IMR-90 (cell line): ENCODE results near the gene TEAD1. TPM values are rescaled to one million over a fixed set of nuclear protein-coding genes. Genes with fewer than 3 reads are reported as not detected.

Experiments
- ATAC-seq: fragments of 200-7000 bp; cut with Tn5 transposase; 2 replicates; pipeline ENCODE4 v1.9.1; 2020; ENCODE audit warnings: low read depth, mild to moderate bottlenecking, moderate library complexity
- BruUV-seq: library from RNA; stranded (reverse); fragments of 400-500 nt; replicated peaks from 2 replicates; lab custom pipeline; 2021; lab: Mats Ljungman, UMichigan
- CTCF ChIA-PET: fragments of 300-600 bp; formaldehyde crosslinking; extraction: SDS; loops from one replicate; lab custom pipeline; 2021; ENCODE audit warnings: antibody characterized with exemption; lab: Yijun Ruan, JAX
- POLR2A ChIA-PET: fragments of 300-600 bp; sonication (Branson Sonifier 250); formaldehyde crosslinking; loops from one replicate; lab custom pipeline; 2022; ENCODE audit warnings: antibody characterized with exemption; ENCODE audit not compliant: unreplicated experiment; lab: Charles Lee
- DNase-seq: peaks from one replicate; pipeline ENCODE4 v3.0.0; 2013
- H2AFZ ChIP-seq: replicated peaks from 2 replicates; pipeline ENCODE3; 2013; ENCODE audit warnings: low read length, mild to moderate bottlenecking; ENCODE audit not compliant: poor library complexity
- H2AK5ac ChIP-seq: 2 replicates; pipeline ENCODE4 v1.6.1; 2013; ENCODE audit warnings: low read depth, low read length, inconsistent platforms
- H2AK9ac ChIP-seq: replicated peaks from 2 replicates; pipeline ENCODE3; 2013; ENCODE audit warnings: mild to moderate bottlenecking, low read depth, low read length, moderate library complexity; ENCODE audit not compliant: poor library complexity
- H2BK120ac ChIP-seq: 2 replicates; pipeline ENCODE4 v1.6.1; 2013; ENCODE audit warnings: low read depth, low read length, inconsistent platforms
- H2BK15ac ChIP-seq: 3 replicates; pipeline ENCODE4 v1.6.1; 2013; ENCODE audit warnings: low read depth, low read length, inconsistent platforms
- H2BK20ac ChIP-seq: 2 replicates; pipeline ENCODE4 v1.6.1; 2013; ENCODE audit warnings: low read depth, mild to moderate bottlenecking, inconsistent platforms, low read length, moderate library complexity
- H2BK5ac ChIP-seq: 2 replicates; pipeline ENCODE4 v1.6.1; 2013; ENCODE audit warnings: mild to moderate bottlenecking, low read depth, low read length, inconsistent platforms; ENCODE audit not compliant: poor library complexity, severe bottlenecking
- H3K14ac ChIP-seq: replicated peaks from 2 replicates; pipeline ENCODE4 v1.6.1; 2013; ENCODE audit warnings: low read depth, low read length, inconsistent platforms
- H3K18ac ChIP-seq: 2 replicates; pipeline ENCODE4 v1.6.1; 2013; ENCODE audit warnings: low read depth, low read length, control low read depth
- H3K23ac ChIP-seq: 2 replicates; pipeline ENCODE4 v1.6.1; 2013; ENCODE audit warnings: low read depth, low read length, inconsistent platforms
- H3K27ac ChIP-seq: 2 replicates; pipeline ENCODE4 v1.5.1; 2013; ENCODE audit warnings: mild to moderate bottlenecking, control low read depth, low read length; ENCODE audit not compliant: insufficient read depth
- H3K27me3 ChIP-seq: 2 replicates; pipeline ENCODE4 v1.6.1; 2013; ENCODE audit warnings: low read length; ENCODE audit not compliant: control insufficient read depth, insufficient read depth
- H3K36me3 ChIP-seq: 2 replicates; pipeline ENCODE4 v1.6.1; 2013; ENCODE audit warnings: low read length, mixed read lengths; ENCODE audit not compliant: control insufficient read depth, insufficient read depth
- H3K4ac ChIP-seq: 2 replicates; pipeline ENCODE4 v1.6.1; 2013; ENCODE audit warnings: low read depth, low read length, inconsistent platforms
- H3K4me1 ChIP-seq: 2 replicates; pipeline ENCODE4 v1.6.1; 2013; ENCODE audit warnings: low read length, mixed read lengths; ENCODE audit not compliant: control insufficient read depth, insufficient read depth
- H3K4me2 ChIP-seq: 2 replicates; pipeline ENCODE4 v1.6.1; 2013; ENCODE audit warnings: low read depth, mild to moderate bottlenecking, control low read depth, low read length, moderate library complexity
- H3K4me3 ChIP-seq: 2 replicates; pipeline ENCODE4 v1.5.1; 2013; ENCODE audit warnings: low read depth, mild to moderate bottlenecking, control low read depth, low read length, moderate library complexity; ENCODE audit not compliant: insufficient read depth
- H3K56ac ChIP-seq: 2 replicates; pipeline ENCODE4 v1.6.1; 2013; ENCODE audit warnings: low read length, inconsistent platforms; ENCODE audit not compliant: insufficient read depth; ENCODE audit errors: extremely low read depth
- H3K79me1 ChIP-seq, 2 experiments: 2 replicates each; pipeline ENCODE4 v1.6.1; 2013; ENCODE audit warnings: low read length in 2 of 2, inconsistent platforms in 1 of 2, low read depth in 1 of 2
- H3K9ac ChIP-seq: 2 replicates; pipeline ENCODE4 v1.6.1; 2013; ENCODE audit warnings: low read depth, low read length, control low read depth
- H3K9me1 ChIP-seq: 2 replicates; pipeline ENCODE4 v1.6.1; 2013; ENCODE audit warnings: low read length, inconsistent platforms; ENCODE audit not compliant: insufficient read depth
- H3K9me3 ChIP-seq: 2 replicates; pipeline ENCODE4 v1.6.1; 2013; ENCODE audit warnings: low read length; ENCODE audit not compliant: control insufficient read depth, insufficient read depth
- H4K20me1 ChIP-seq: 2 replicates; pipeline ENCODE4 v1.6.1; 2013; ENCODE audit warnings: low read length, inconsistent platforms; ENCODE audit not compliant: insufficient read depth
- H4K5ac ChIP-seq: 2 replicates; pipeline ENCODE4 v1.6.1; 2013; ENCODE audit warnings: mild to moderate bottlenecking, low read depth, low read length, control low read depth
- H4K8ac ChIP-seq, 2 experiments: 2 replicates each; pipeline ENCODE4 v1.6.1; 2013; ENCODE audit warnings: low read depth in 2 of 2, low read length in 2 of 2, control low read depth in 1 of 2, inconsistent platforms in 1 of 2
- H4K91ac ChIP-seq: 2 replicates; pipeline ENCODE4 v1.6.1; 2013; ENCODE audit warnings: low read depth, low read length, inconsistent platforms; ENCODE audit not compliant: insufficient read depth
- BHLHE40 ChIP-seq: fragments of 150-350 bp; IDR thresholded peaks from 2 replicates; pipeline ENCODE4 v1.6.1; 2016; ENCODE audit warnings: mild to moderate bottlenecking, low read depth, low read length
- CEBPB ChIP-seq: IDR thresholded peaks from 2 replicates; pipeline ENCODE4 v1.6.1; 2012; ENCODE audit warnings: low read depth, low read length, improper control_type of control experiment
- CHD1 ChIP-seq: IDR thresholded peaks from 2 replicates; pipeline ENCODE4 v1.6.1; 2012; ENCODE audit warnings: low read depth, low read length, improper control_type of control experiment
- FOS ChIP-seq: fragments of 150-350 bp; IDR thresholded peaks from 2 replicates; pipeline ENCODE4 v1.6.1; 2016; ENCODE audit warnings: low read depth, low read length
- MAFK ChIP-seq: IDR thresholded peaks from 2 replicates; pipeline ENCODE4 v1.6.1; 2012; ENCODE audit warnings: low read depth, low read length, improper control_type of control experiment
- MXI1 ChIP-seq: IDR thresholded peaks from 2 replicates; pipeline ENCODE4 v1.6.1; 2012; ENCODE audit warnings: low read depth, mild to moderate bottlenecking, low read length, moderate library complexity, borderline replicate concordance
- NFE2L2 ChIP-seq: fragments of 150-350 bp; IDR thresholded peaks from 2 replicates; pipeline ENCODE4 v1.6.1; 2016; ENCODE audit warnings: low read depth, mild to moderate bottlenecking, low read length
- RAD21 ChIP-seq: IDR thresholded peaks from 2 replicates; pipeline ENCODE4 v1.6.1; 2012; ENCODE audit warnings: low read length, improper control_type of control experiment
- RCOR1 ChIP-seq: IDR thresholded peaks from 2 replicates; pipeline ENCODE4 v1.6.1; 2012; ENCODE audit warnings: mild to moderate bottlenecking, low read length, improper control_type of control experiment; ENCODE audit not compliant: insufficient replicate concordance
- SMC3 ChIP-seq: fragments of 150-350 bp; IDR thresholded peaks from 2 replicates; pipeline ENCODE4 v1.6.1; 2016; ENCODE audit warnings: low read depth, mild to moderate bottlenecking, antibody characterized with exemption, low read length, moderate library complexity
- USF2 ChIP-seq: fragments of 150-350 bp; IDR thresholded peaks from 2 replicates; pipeline ENCODE4 v1.6.1; 2017; ENCODE audit warnings: mild to moderate bottlenecking, antibody characterized with exemption, low read length, low read depth
- WGBS, 2 experiments: methylation state at CpG; one replicate each; pipeline versions ENCODE4 v1.1.5 to v1.1.7; 2013; ENCODE audit warnings: missing lambda C conversion rate in 2 of 2; ENCODE audit not compliant: insufficient read length in 1 of 2; ENCODE audit errors: extremely low coverage in 2 of 2; 5-methylcytosine and 5-hydroxymethylcytosine counted together
- dilution Hi-C: fragments of 300-500 bp; cut with HindIII; formaldehyde crosslinking; loops from one replicate; pipeline ENCODE4 v1.14.3; 2018; ENCODE audit warnings: low sequenced_read_pairs; ENCODE audit not compliant: unreplicated experiment
- in situ Hi-C: fragments of 300-500 bp; cut with MboI; formaldehyde crosslinking; loops from 3 replicates; pipeline ENCODE4 v1.14.3; 2019; ENCODE audit warnings: low sequenced_read_pairs, inconsistent platforms, mixed read lengths
- intact Hi-C: fragments of 100-400 bp; cut with micrococcal nuclease; formaldehyde crosslinking; loops from 2 replicates; pipeline ENCODE4 v1.10.0; 2022
- polyA plus RNA-seq, 3 experiments: library from polyadenylated mRNA; depleted of rRNA; stranded (reverse); fragments of >200 nt; gene quantifications; 2 replicates each; pipeline ENCODE4 v1.2.3, GENCODE V29; 2012; ENCODE audit warnings: low replicate concordance in 1 of 3
- total RNA-seq: library from RNA; depleted of rRNA; stranded (reverse); fragments of >200 nt; gene quantifications from 2 replicates; pipeline ENCODE4 v1.2.3, GENCODE V29; 2012

Gene TEAD1
- total and polyA plus RNA-seq, 2 of the 4 experiments (the other 2 are of a cell fraction): 51.8 to 69.2 TPM

GRCh38 chr11:12802418-12803085, 128.3 kb downstream of the TEAD1 start:
- Histone ChIP-seq H4K8ac (peak overlapping the region in 1 of 2 experiments; percentile 37; a peak in 1 of 4 replicates), H3K27ac (peak overlapping the region; percentile 63), H3K4ac (peak overlapping the region; percentile 57), H3K23ac (no peak overlapping the region), H2AK9ac (no peak overlapping the region), H2BK15ac (no peak overlapping the region), H3K14ac (0 out of 2 replicates have a peak overlapping the region, but pooled peaks have one; percentile 15), H3K56ac (no peak overlapping the region; the same call in 1 of the 2 replicates), H2BK5ac (peak overlapping the region; percentile 66), H3K4me1 (peaks cover 38% of the 10 kb centered on the region), H3K36me3 (peaks cover 6% of the 10 kb centered on the region; the same call in 1 of the 2 replicates), H2BK20ac (0 out of 2 replicates have a peak overlapping the region, but pooled peaks have one; percentile 35), H2BK120ac (peak overlapping the region; percentile 28; the same call in 1 of the 2 replicates), H2AK5ac (peak overlapping the region; percentile 24; the same call in 1 of the 2 replicates), H3K4me3 (no peak overlapping the region), H3K4me2 (peak overlapping the region; percentile 54), H4K20me1 (peaks cover 93% of the 10 kb centered on the region), H3K9me3 (no peaks in the 10 kb centered on the region), H2AFZ (no peak overlapping the region), H3K27me3 (no peaks in the 10 kb centered on the region), H3K18ac (peak overlapping the region; percentile 16), H4K5ac (no peak overlapping the region), H4K91ac (0 out of 2 replicates have a peak overlapping the region, but pooled peaks have one; percentile 9), H3K79me1 (peaks cover 45 to 98% of the 10 kb centered on the region in 2 experiments), H3K9ac (no peak overlapping the region), H3K9me1 (peaks cover 43% of the 10 kb centered on the region)
- ATAC-seq (peak; percentile 32), DNase-seq (peak; percentile 90)
- WGBS, 2 experiments: 14% methylated on average over 8 of the region's 16 CpGs; no CpG with 5 or more reads in 1 of the 2 experiments
- dilution Hi-C loops: no loop called here
- TF ChIP-seq MXI1 (no peak), CEBPB (peak; percentile 100), NFE2L2 (no peak), BHLHE40 (peak; percentile 38; the same call in 1 of the 2 replicates), RCOR1 (peak; percentile 34), FOS (peak; percentile 42; the same call in 1 of the 2 replicates), CHD1 (no peak), MAFK (0 out of 2 replicates have a peak, but pooled peaks have one; percentile 16), RAD21 (no peak), SMC3 (0 out of 2 replicates have a peak, but pooled peaks have one; percentile 3), USF2 (no peak)
- ChIA-PET POLR2A (no interaction called here), CTCF (no interaction called here)
- in situ Hi-C loops: no loop called here
- intact Hi-C loops: loop anchor here (5.0 kb wide), 1 partner anchor 515 kb away; no protein-coding TSS in a partner anchor
- no TSS peak for BruUV-seq
